ENCODE data around the gene PXMP2. TPM values are rescaled to one million over a fixed set of nuclear protein-coding genes. Genes with fewer than 3 reads are reported as not detected.

Gene PXMP2
- polyA plus RNA-seq, 3 donors, result 2.9 to 9.2 (median 8.7) TPM

GRCh38 chr12:132672678-132673077 is 14.7 kb upstream of the PXMP2 start:
- H3K27ac Mint-ChIP-seq, result no peak overlapping the region
- H4K20me1 ChIP-seq (ENCODE audit: insufficient read depth, low read length), result no peaks in the 10 kb centered on the region
- H3K79me2 ChIP-seq (ENCODE audit: insufficient read depth, low read length), result no peaks in the 10 kb centered on the region
- peaks cover 0 to 2% (median 0%) of the 10 kb centered on the region in 3 donors for H3K27me3 Mint-ChIP-seq (ENCODE audit: low read depth in 3 of 3)
- H3K4me3 Mint-ChIP-seq, result no peak overlapping the region
- no peak overlapping the region for H3K4me2 ChIP-seq (replicated peaks; ENCODE audit: extremely low read depth, low read length, poor library complexity, severe bottlenecking)
- peaks cover 64 to 88% of the 10 kb centered on the region in 2 donors for H3K36me3 ChIP-seq (replicated peaks in 1 of 2; ENCODE audit: control insufficient read depth in 1 of 2, insufficient read depth in 2 of 2, low read length in 2 of 2)
- H3K4me1 ChIP-seq (ENCODE audit: control insufficient read depth in 1 of 2, insufficient read depth in 2 of 2, low read length in 2 of 2), result no peaks in the 10 kb centered on the region
- DNase-seq, result no peak
- no peak for TF ChIP-seq CTCF (IDR thresholded peaks at IDR 0.05)
- H3K9me3 Mint-ChIP-seq, result peaks cover 0 to 1% (median 0%) of the 10 kb centered on the region in 7 donors
- peaks cover 2% of the 10 kb centered on the region for H3K4me1 Mint-ChIP-seq
- H3K9ac ChIP-seq (ENCODE audit: insufficient read depth, low read length, poor library complexity, severe bottlenecking), result no peak overlapping the region
- H3K36me3 Mint-ChIP-seq, result peaks cover 67 to 90% of the 10 kb centered on the region in 2 donors
- no peak overlapping the region for H2AFZ ChIP-seq (ENCODE audit: insufficient read depth, low read depth, low read length, poor library complexity, severe bottlenecking)
- WGBS (ENCODE audit: insufficient coverage), result 85% methylated on average over 2 of the region's 12 CpGs
- intact Hi-C loops (cut with micrococcal nuclease), result no loop called here
- no peak overlapping the region for H3K4me3 ChIP-seq (replicated peaks in 1 of 3; ENCODE audit: low read depth in 2 of 3, low read length in 3 of 3)
- H3K27me3 ChIP-seq (ENCODE audit: control insufficient read depth in 2 of 2, insufficient read depth in 2 of 2, low read length in 2 of 2), result no peaks in the 10 kb centered on the region
- H3K9me3 ChIP-seq (replicated peaks in 1 of 2; ENCODE audit: control insufficient read depth in 1 of 2, insufficient read depth in 1 of 2, low read length in 2 of 2), result no peaks in the 10 kb centered on the region
- no peak overlapping the region for H3K27ac ChIP-seq (ENCODE audit: low read depth in 1 of 2, low read length in 2 of 2)

GRCh38 chr12:132673288-132674179 is 13.9 kb upstream of the PXMP2 start:
- no peaks in the 10 kb centered on the region for H3K9me3 ChIP-seq (replicated peaks in 1 of 2; ENCODE audit: control insufficient read depth in 1 of 2, insufficient read depth in 1 of 2, low read length in 2 of 2)
- Mint-ChIP-seq H3K36me3 (peaks cover 61 to 89% of the 10 kb centered on the region in 2 donors), H3K9me3 (peaks cover 0 to 1% (median 0%) of the 10 kb centered on the region in 7 donors), H3K27me3 (ENCODE audit: low read depth in 3 of 3) (peaks cover 0 to 2% (median 0%) of the 10 kb centered on the region in 3 donors), H3K4me3 (no peak overlapping the region), H3K4me1 (peaks cover 2% of the 10 kb centered on the region), H3K27ac (peak overlapping the region in 2 of 7 donors; percentile 56 to 70)
- TF ChIP-seq CTCF (IDR thresholded peaks at IDR 0.05), result no peak
- H3K79me2 ChIP-seq (ENCODE audit: insufficient read depth, low read length), result no peaks in the 10 kb centered on the region
- no peak overlapping the region for H3K27ac ChIP-seq (ENCODE audit: low read depth in 1 of 2, low read length in 2 of 2)
- no peaks in the 10 kb centered on the region for H3K27me3 ChIP-seq (ENCODE audit: control insufficient read depth in 2 of 2, insufficient read depth in 2 of 2, low read length in 2 of 2)
- intact Hi-C loops (cut with micrococcal nuclease), result no loop called here
- peaks cover 61 to 86% of the 10 kb centered on the region in 2 donors for H3K36me3 ChIP-seq (replicated peaks in 1 of 2; ENCODE audit: control insufficient read depth in 1 of 2, insufficient read depth in 2 of 2, low read length in 2 of 2)
- H2AFZ ChIP-seq (ENCODE audit: insufficient read depth, low read depth, low read length, poor library complexity, severe bottlenecking), result no peak overlapping the region
- DNase-seq, result no peak
- H3K4me1 ChIP-seq (ENCODE audit: control insufficient read depth in 1 of 2, insufficient read depth in 2 of 2, low read length in 2 of 2), result no peaks in the 10 kb centered on the region
- no peaks in the 10 kb centered on the region for H4K20me1 ChIP-seq (ENCODE audit: insufficient read depth, low read length)
- no peak overlapping the region for H3K4me3 ChIP-seq (replicated peaks in 1 of 3; ENCODE audit: low read depth in 2 of 3, low read length in 3 of 3)
- no peak overlapping the region for H3K9ac ChIP-seq (ENCODE audit: insufficient read depth, low read length, poor library complexity, severe bottlenecking)
- WGBS (ENCODE audit: insufficient coverage), result 93% methylated on average over 23 of the region's 27 CpGs
- no peak overlapping the region for H3K4me2 ChIP-seq (replicated peaks; ENCODE audit: extremely low read depth, low read length, poor library complexity, severe bottlenecking)
